Measurements from ENCODE around the gene FSIP1. TPM values are rescaled to one million over a fixed set of nuclear protein-coding genes. Genes with fewer than 3 reads are reported as not detected.

FSIP1 gene
- total RNA-seq, 1 experiment from 2014 or later, result 0.61 TPM

- TF ChIP-seq SOX15 (CRISPR knock-in tag; IDR thresholded peaks at IDR 0.05) (no peak), ZNF317 (CRISPR knock-in tag; IDR thresholded peaks at IDR 0.05; ENCODE audit: borderline replicate concordance, low read depth) (no peak), SP1 (CRISPR knock-in tag; conservative IDR thresholded peaks at IDR 0.05) (no peak), SMAD4 (CRISPR knock-in tag; IDR thresholded peaks at IDR 0.05) (no peak), CREB1 (CRISPR knock-in tag; IDR thresholded peaks at IDR 0.05) (no peak), ZSCAN18 (CRISPR knock-in tag; IDR thresholded peaks at IDR 0.05) (no peak), MXD4 (CRISPR knock-in tag; IDR thresholded peaks at IDR 0.05; ENCODE audit: borderline replicate concordance) (no peak), IRF2 (CRISPR knock-in tag; IDR thresholded peaks at IDR 0.05; ENCODE audit: borderline replicate concordance, low read depth) (no peak), USF2 (CRISPR knock-in tag; IDR thresholded peaks at IDR 0.05) (no peak), JUN (CRISPR knock-in tag; IDR thresholded peaks at IDR 0.05) (no peak), ATF1 (CRISPR knock-in tag; IDR thresholded peaks at IDR 0.05) (no peak), FOXP4 (CRISPR knock-in tag; IDR thresholded peaks at IDR 0.05) (no peak), ZNF512 (CRISPR knock-in tag; IDR thresholded peaks at IDR 0.05; ENCODE audit: borderline replicate concordance) (no peak), NR3C1 (CRISPR knock-in tag; conservative IDR thresholded peaks at IDR 0.05; ENCODE audit: low read depth) (no peak), ZNF425 (CRISPR knock-in tag; conservative IDR thresholded peaks at IDR 0.05) (no peak), FOXP1 (CRISPR knock-in tag; IDR thresholded peaks at IDR 0.05; ENCODE audit: borderline replicate concordance) (no peak), ATF6 (CRISPR knock-in tag; IDR thresholded peaks at IDR 0.05) (no peak), HMGXB4 (CRISPR knock-in tag; IDR thresholded peaks at IDR 0.05) (no peak)
- peak overlapping the region; percentile 85; the same call in 1 of the 2 replicates for H3K27ac Mint-ChIP-seq
- peak; percentile 35 for ATAC-seq
- peaks cover 49% of the 10 kb centered on the region for H3K4me1 Mint-ChIP-seq
- H3K4me3 Mint-ChIP-seq, result no peak overlapping the region
- no peaks in the 10 kb centered on the region for H3K27me3 Mint-ChIP-seq (ENCODE audit: low read depth)
- H3K36me3 Mint-ChIP-seq, result no peaks in the 10 kb centered on the region
- no peak for DNase-seq (ENCODE audit: low spot score)
- CTCF ChIA-PET, result interaction anchor here (3.3 kb wide), 1 partner anchor 90 kb away, joined by 26 read pairs; no protein-coding TSS in a partner anchor
- POLR2A ChIA-PET, result no interaction called here
- H3K9me3 Mint-ChIP-seq, result no peaks in the 10 kb centered on the region
Measured at GRCh38 chr15:39666677-39667076, 116.0 kb downstream of the FSIP1 start.
